KOPT-K1 (cell line): Measurements from ENCODE around the gene RTN4RL1.

Experiments used
- H3K27ac ChIP-seq: fragments of 200-600 bp; sonication (generic); 2 replicates; pipeline ENCODE4 v1.5.1; 2016; ENCODE audit warnings: antibody characterized with exemption, mild to moderate bottlenecking, low read depth, low read length; ENCODE audit not compliant: poor library complexity, severe bottlenecking
- H3K36me3 ChIP-seq: fragments of 200-600 bp; sonication (generic); 2 replicates; pipeline ENCODE4 v1.5.1; 2017; ENCODE audit warnings: antibody characterized with exemption, mild to moderate bottlenecking, low read length, moderate library complexity; ENCODE audit not compliant: insufficient read depth
- H3K9me3 ChIP-seq: fragments of 200-600 bp; sonication (generic); 2 replicates; pipeline ENCODE4 v1.5.1; 2017; ENCODE audit warnings: antibody characterized with exemption, low read length, mild to moderate bottlenecking; ENCODE audit not compliant: insufficient read depth, poor library complexity, severe bottlenecking

RTN4RL1 gene

GRCh38 chr17:1915889-1916288 lies 109.2 kb downstream of the RTN4RL1 start:
- Histone ChIP-seq H3K36me3 (no peaks in the 10 kb centered on the region), H3K9me3 (no peaks in the 10 kb centered on the region)

GRCh38 chr17:1914661-1915083 lies 110.5 kb downstream of the RTN4RL1 start:
- no peaks in the 10 kb centered on the region for H3K36me3 ChIP-seq
- H3K9me3 ChIP-seq = no peaks in the 10 kb centered on the region
- no peak overlapping the region for H3K27ac ChIP-seq

More at GRCh38 chr17:1915889-1916288, 109.2 kb downstream of the RTN4RL1 start:
- no peak overlapping the region for H3K27ac ChIP-seq

GRCh38 chr17:1913702-1914101 lies 111.4 kb downstream of the RTN4RL1 start:
- Histone ChIP-seq H3K27ac (no peak overlapping the region), H3K36me3 (no peaks in the 10 kb centered on the region), H3K9me3 (no peaks in the 10 kb centered on the region)

- Histone ChIP-seq H3K27ac (no peak overlapping the region), H3K9me3 (no peaks in the 10 kb centered on the region), H3K36me3 (no peaks in the 10 kb centered on the region)
These were observed 113.0 kb downstream of the RTN4RL1 start for GRCh38 chr17:1912146-1912545.

GRCh38 chr17:1909985-1910384 lies 115.1 kb downstream of the RTN4RL1 start:
- H3K9me3 ChIP-seq = no peaks in the 10 kb centered on the region
- H3K27ac ChIP-seq = no peak overlapping the region
- no peaks in the 10 kb centered on the region for H3K36me3 ChIP-seq

- no peak overlapping the region for H3K27ac ChIP-seq
These were observed 116.3 kb downstream of the RTN4RL1 start for GRCh38 chr17:1908699-1909309.

GRCh38 chr17:1907909-1908698 lies 117.0 kb downstream of the RTN4RL1 start:
- Histone ChIP-seq H3K27ac (no peak overlapping the region), H3K36me3 (no peaks in the 10 kb centered on the region), H3K9me3 (no peaks in the 10 kb centered on the region)

More at GRCh38 chr17:1908699-1909309, 116.3 kb downstream of the RTN4RL1 start:
- Histone ChIP-seq H3K9me3 (no peaks in the 10 kb centered on the region), H3K36me3 (no peaks in the 10 kb centered on the region)

GRCh38 chr17:1907216-1907631 lies 117.9 kb downstream of the RTN4RL1 start:
- no peak overlapping the region for H3K27ac ChIP-seq

GRCh38 chr17:1906662-1907101 lies 118.5 kb downstream of the RTN4RL1 start:
- Histone ChIP-seq H3K27ac (no peak overlapping the region), H3K36me3 (no peaks in the 10 kb centered on the region), H3K9me3 (no peaks in the 10 kb centered on the region)

More at GRCh38 chr17:1907216-1907631, 117.9 kb downstream of the RTN4RL1 start:
- Histone ChIP-seq H3K36me3 (no peaks in the 10 kb centered on the region), H3K9me3 (no peaks in the 10 kb centered on the region)

- Histone ChIP-seq H3K36me3 (no peaks in the 10 kb centered on the region), H3K9me3 (no peaks in the 10 kb centered on the region), H3K27ac (no peak overlapping the region)
These were observed 119.8 kb downstream of the RTN4RL1 start for GRCh38 chr17:1905190-1905913.

- Histone ChIP-seq H3K36me3 (peaks cover 3% of the 10 kb centered on the region), H3K27ac (no peak overlapping the region), H3K9me3 (no peaks in the 10 kb centered on the region)
These were observed 120.6 kb downstream of the RTN4RL1 start for GRCh38 chr17:1904273-1905182.

GRCh38 chr17:1899403-1900000 lies 125.6 kb downstream of the RTN4RL1 start:
- Histone ChIP-seq H3K36me3 (peaks cover 52% of the 10 kb centered on the region), H3K9me3 (no peaks in the 10 kb centered on the region), H3K27ac (no peak overlapping the region)

- Histone ChIP-seq H3K36me3 (peaks cover 58% of the 10 kb centered on the region), H3K9me3 (no peaks in the 10 kb centered on the region), H3K27ac (no peak overlapping the region)
These were observed 126.3 kb downstream of the RTN4RL1 start for GRCh38 chr17:1898872-1899271.

GRCh38 chr17:1898332-1898731 lies 126.8 kb downstream of the RTN4RL1 start:
- no peak overlapping the region for H3K27ac ChIP-seq
- H3K36me3 ChIP-seq = peaks cover 64% of the 10 kb centered on the region
- no peaks in the 10 kb centered on the region for H3K9me3 ChIP-seq
